Esophagus (tissue), 2 donors: Measurements from ENCODE around the gene OR51G2. TPM values are rescaled to one million over a fixed set of nuclear protein-coding genes. Genes with fewer than 3 reads are reported as not detected.

Experiments used
- H3K27ac ChIP-seq, 2 donors: one replicate each; pipeline ENCODE4 v1.5.1; 2013; ENCODE audit warnings: low read depth in 2 of 2, mild to moderate bottlenecking in 2 of 2, inconsistent platforms in 1 of 2, low read length in 1 of 2, moderate library complexity in 1 of 2
- H3K27me3 ChIP-seq, 2 donors: one replicate each; pipeline ENCODE4 v1.6.1; 2013; ENCODE audit warnings: low read length in 2 of 2, control low read depth in 1 of 2, mild to moderate bottlenecking in 1 of 2; ENCODE audit not compliant: insufficient read depth in 2 of 2, control insufficient read depth in 1 of 2
- H3K36me3 ChIP-seq, 2 donors: one replicate each; pipeline ENCODE4 v1.6.1; 2013; ENCODE audit warnings: low read length in 1 of 2; ENCODE audit not compliant: control insufficient read depth in 2 of 2, insufficient read depth in 2 of 2
- H3K4me1 ChIP-seq, 2 donors: one replicate each; pipeline ENCODE4 v1.6.1; 2013; ENCODE audit warnings: low read length in 1 of 2; ENCODE audit not compliant: control insufficient read depth in 2 of 2, insufficient read depth in 2 of 2
- H3K4me3 ChIP-seq, 2 donors: one replicate each; pipeline ENCODE4 v1.5.1; 2013; ENCODE audit warnings: low read length in 2 of 2, mild to moderate bottlenecking in 2 of 2, low read depth in 1 of 2, moderate library complexity in 1 of 2
- H3K9me3 ChIP-seq, 2 donors: one replicate each; pipeline ENCODE4 v1.6.1; 2013; ENCODE audit warnings: mild to moderate bottlenecking in 2 of 2, low read depth in 1 of 2, low read length in 1 of 2, moderate library complexity in 1 of 2; ENCODE audit not compliant: control insufficient read depth in 2 of 2, insufficient read depth in 1 of 2
- WGBS, 2 donors: extraction: QIAGEN DNeasy Blood & Tissue Kit; methylation state at CpG; one replicate each; pipeline ENCODE4 v1.1.7; 2013; 5-methylcytosine and 5-hydroxymethylcytosine counted together
- polyA plus RNA-seq, 2 donors: library from polyadenylated mRNA; stranded (reverse); fragments of 200-250 nt; gene quantifications; one replicate each; pipeline ENCODE4 v1.2.3, GENCODE V29; 2013
- donor health status: healthy with polysubstance abuse.
- donor health status: Bipolar disorder and iron deficiency.

Gene OR51G2
- polyA plus RNA-seq, 2 donors, result not detected

- Histone ChIP-seq H3K27ac (no peak within 1 kb of the TSS), H3K9me3 (no peaks in the 10 kb centered on the region), H3K36me3 (no peaks in the 10 kb centered on the region), H3K4me1 (no peaks in the 10 kb centered on the region), H3K4me3 (no peak within 1 kb of the TSS), H3K27me3 (no peaks in the 10 kb centered on the region)
- WGBS, 2 donors, result 75 to 78% methylated on average over 8 of the region's 8 CpGs
Observed at GRCh38 chr11:4881860-4882500, 37.2 kb downstream of the OR51G2 start, which contains the start of gene OR51T1. Gene OR51T1 (plus strand): TSS chr11:4881900. CDS start chr11:4881900, 0 bp downstream.

DNA sequence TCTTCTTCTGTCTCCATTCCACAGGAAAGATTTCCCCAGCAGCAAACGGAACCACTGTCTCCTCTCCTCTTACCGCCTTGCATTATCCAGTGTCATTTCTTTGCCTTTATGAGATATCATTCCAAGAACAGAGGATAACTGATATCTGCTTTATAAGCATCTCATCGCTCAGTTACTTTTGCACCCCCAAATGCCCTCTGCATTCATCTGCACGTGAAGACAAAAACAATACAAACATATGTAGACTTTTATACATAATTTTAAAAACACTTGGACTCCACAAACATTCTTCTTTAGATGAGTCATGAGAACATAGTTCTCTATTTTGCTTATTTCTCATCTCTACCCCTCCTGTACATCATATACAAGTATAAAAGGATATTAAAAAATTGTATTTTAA is 38.0 kb downstream of the OR51G2 start:
- Histone ChIP-seq H3K4me3 (no peak overlapping the region), H3K27ac (no peak overlapping the region), H3K36me3 (no peaks in the 10 kb centered on the region), H3K4me1 (no peaks in the 10 kb centered on the region), H3K27me3 (no peaks in the 10 kb centered on the region), H3K9me3 (no peaks in the 10 kb centered on the region)
- WGBS, 2 donors, result 76 to 80% methylated on average over 4 of the region's 4 CpGs

DNA sequence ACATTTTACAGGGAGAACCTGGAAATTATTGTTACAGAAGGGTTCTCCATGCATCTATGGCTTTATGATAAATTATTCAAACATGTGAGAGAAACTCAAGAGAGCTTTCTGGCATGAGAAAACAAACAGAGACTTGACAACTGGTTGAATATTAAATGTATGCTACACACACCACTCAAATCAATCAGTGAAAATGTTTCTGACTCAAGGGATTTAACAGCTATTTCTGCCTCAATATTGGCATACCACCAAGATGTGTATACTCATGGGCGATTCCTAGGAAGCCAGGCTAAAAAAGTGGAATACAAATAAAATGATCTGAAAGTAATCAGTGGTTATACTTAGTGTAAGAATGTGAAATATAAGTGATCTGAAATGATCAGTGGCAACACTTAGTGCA is 53.3 kb downstream of the OR51G2 start:
- no peak overlapping the region for H3K4me3 ChIP-seq
- 22 to 23% methylated on average over 1 of the region's 1 CpG for WGBS, 2 donors
- no peaks in the 10 kb centered on the region for H3K27me3 ChIP-seq
- no peaks in the 10 kb centered on the region for H3K4me1 ChIP-seq
- H3K9me3 ChIP-seq, result no peaks in the 10 kb centered on the region
- H3K36me3 ChIP-seq, result no peaks in the 10 kb centered on the region
- no peak overlapping the region for H3K27ac ChIP-seq

DNA sequence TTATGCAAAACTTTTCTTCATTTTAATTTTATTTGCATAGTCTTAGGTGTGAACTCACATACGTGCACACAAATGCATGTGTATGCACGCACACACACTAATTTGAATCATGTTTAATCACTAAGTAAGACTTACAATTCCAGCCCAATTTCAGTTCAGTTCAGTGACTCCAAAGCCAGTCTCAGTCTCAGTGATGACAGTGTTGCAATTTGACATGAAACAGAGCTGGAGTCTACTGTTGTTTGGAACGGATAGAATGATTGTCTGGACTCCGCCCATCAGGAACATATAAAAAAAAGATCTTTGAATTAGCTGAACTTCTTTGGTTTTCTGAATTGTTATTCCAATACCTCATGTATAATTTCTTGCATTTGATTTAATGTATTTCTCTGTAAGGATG is 55.3 kb downstream of the OR51G2 start:
- Histone ChIP-seq H3K4me3 (no peak overlapping the region), H3K36me3 (no peaks in the 10 kb centered on the region), H3K27ac (no peak overlapping the region), H3K9me3 (no peaks in the 10 kb centered on the region), H3K27me3 (no peaks in the 10 kb centered on the region), H3K4me1 (no peaks in the 10 kb centered on the region)
- 74 to 80% methylated on average over 4 of the region's 4 CpGs for WGBS, 2 donors

Other genes with a start within 250 kb of the OR51G2 start
- gene OR51E2, start 221.5 kb downstream of the OR51G2 start, polyA plus RNA-seq, result under 1 TPM in 1 of 2 donors, not detected in 1; 0.02 TPM
- gene MMP26, start 214.6 kb downstream of the OR51G2 start, polyA plus RNA-seq, result not detected
- not detected for gene OR51F1, start 149.4 kb downstream of the OR51G2 start, polyA plus RNA-seq
- not detected for gene OR52R1, start 115.0 kb downstream of the OR51G2 start, polyA plus RNA-seq
- not detected for gene OR51F2, start 98.0 kb downstream of the OR51G2 start, polyA plus RNA-seq
- not detected for gene OR51S1, start 70.1 kb downstream of the OR51G2 start, polyA plus RNA-seq
- not detected for gene OR51T1, start 37.5 kb downstream of the OR51G2 start, polyA plus RNA-seq
- not detected for gene OR51A7, start 15.6 kb downstream of the OR51G2 start, polyA plus RNA-seq
- not detected for gene OR51G1, start 5.0 kb upstream of the OR51G2 start, polyA plus RNA-seq
- gene OR51A4, start 28.3 kb upstream of the OR51G2 start, polyA plus RNA-seq, result not detected
- not detected for gene OR51A2, start 36.4 kb upstream of the OR51G2 start, polyA plus RNA-seq
- gene OR51L1, start 75.5 kb upstream of the OR51G2 start, polyA plus RNA-seq, result not detected
- gene OR52J3, start 127.2 kb upstream of the OR51G2 start, polyA plus RNA-seq, result not detected
- not detected for gene OR52E2, start 140.3 kb upstream of the OR51G2 start, polyA plus RNA-seq
- gene OR52E1, start 150.2 kb upstream of the OR51G2 start, polyA plus RNA-seq, result not detected
- not detected for gene OR52A5, start 219.0 kb upstream of the OR51G2 start, polyA plus RNA-seq
- gene OR52A1, start 235.4 kb upstream of the OR51G2 start, polyA plus RNA-seq, result not detected